Fibroblast of skin of abdomen (primary cell): ENCODE measurements around the gene DCC.

Source experiments
- DNase-seq: peaks from one replicate; pipeline ENCODE4 v3.0.0-alpha.2; 2013

The DCC gene

GRCh38 chr18:53531896-53532295, 1191.9 kb downstream of the DCC start:
- no peak for DNase-seq

GRCh38 chr18:53534203-53534602, 1194.2 kb downstream of the DCC start:
- DNase-seq = no peak

GRCh38 chr18:53534695-53535094, 1194.7 kb downstream of the DCC start:
- no peak for DNase-seq

GRCh38 chr18:53536908-53537307, 1196.9 kb downstream of the DCC start:
- DNase-seq = no peak

GRCh38 chr18:53541924-53542323, 1201.9 kb downstream of the DCC start:
- DNase-seq = no peak

- no peak for DNase-seq
Measured at GRCh38 chr18:53543711-53544110, 1203.7 kb downstream of the DCC start.

GRCh38 chr18:53544917-53545316, 1204.9 kb downstream of the DCC start:
- no peak for DNase-seq

- DNase-seq = no peak
Measured at GRCh38 chr18:53551868-53552426, 1212.0 kb downstream of the DCC start.

GRCh38 chr18:53553030-53553429, 1213.0 kb downstream of the DCC start:
- no peak for DNase-seq

- no peak for DNase-seq
Measured at GRCh38 chr18:53556450-53556849, 1216.5 kb downstream of the DCC start.

GRCh38 chr18:53560546-53560945, 1220.5 kb downstream of the DCC start:
- no peak for DNase-seq

- DNase-seq = no peak
Measured at GRCh38 chr18:53566626-53567025, 1226.6 kb downstream of the DCC start.

GRCh38 chr18:53567929-53568574, 1228.1 kb downstream of the DCC start:
- peak; percentile 28 for DNase-seq
